ENCODE measurements around the gene KCTD15. TPM values are rescaled to one million over a fixed set of nuclear protein-coding genes. Genes with fewer than 3 reads are reported as not detected.

KCTD15 gene
- total and polyA plus RNA-seq, 7 donors = 2.1 to 9.1 (median 5.7) TPM

DNA sequence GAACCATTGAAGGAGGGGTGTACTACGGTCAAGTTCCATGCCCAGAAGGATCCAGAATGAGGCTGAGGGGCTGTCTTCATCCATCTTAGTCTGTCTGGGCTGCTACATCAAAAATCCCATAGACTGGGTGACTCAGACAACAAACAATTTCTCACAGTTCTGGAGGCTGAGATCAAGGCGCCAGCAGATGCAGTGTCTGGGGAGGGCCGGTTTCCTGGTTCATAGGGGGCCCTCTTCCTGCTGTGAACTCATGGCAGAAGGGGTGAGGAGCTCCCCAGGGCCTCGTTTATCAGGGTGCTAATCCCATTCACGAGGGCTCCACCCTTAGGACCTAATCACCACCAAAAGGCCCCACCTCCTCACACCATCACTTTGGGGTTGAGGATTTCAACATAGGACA lies 14.7 kb upstream of the KCTD15 start:
- TF ChIP-seq CTCF (IDR thresholded peaks at IDR 0.05) = no peak
- H3K9me3 ChIP-seq = no peaks in the 10 kb centered on the region
- intact Hi-C loops (cut with DNase I) = loop anchor here in 1 of 2 donors (10.0 kb wide), 1 partner anchor 363 kb away; no protein-coding TSS in a partner anchor
- no peaks in the 10 kb centered on the region for H3K36me3 ChIP-seq (ENCODE audit: insufficient read depth in 1 of 2, low read depth in 1 of 2)
- WGBS, 3 donors = 54 to 65% (median 55%) methylated on average over 5 of the region's 5 CpGs
- peaks cover 0 to 47% (median 9%) of the 10 kb centered on the region in 3 donors for H3K27me3 ChIP-seq (ENCODE audit: insufficient read depth in 3 of 3, low read length in 2 of 3)
- no peaks in the 10 kb centered on the region for H3K4me1 ChIP-seq
- H3K27ac ChIP-seq = no peak overlapping the region
- no peak overlapping the region for H3K4me3 ChIP-seq
- ATAC-seq = no peak
- DNase-seq = no peak

GRCh38 chr19:33784432-33784831 lies 12.2 kb upstream of the KCTD15 start:
- H3K9me3 ChIP-seq = no peaks in the 10 kb centered on the region
- no peak for DNase-seq
- intact Hi-C loops (cut with DNase I) = loop anchor here in 1 of 2 donors (10.0 kb wide), 1 partner anchor 360 kb away; no protein-coding TSS in a partner anchor
- no peak for ATAC-seq
- H3K36me3 ChIP-seq (ENCODE audit: insufficient read depth in 1 of 2, low read depth in 1 of 2) = no peaks in the 10 kb centered on the region
- H3K27me3 ChIP-seq (ENCODE audit: insufficient read depth in 3 of 3, low read length in 2 of 3) = peaks cover 0 to 46% (median 5%) of the 10 kb centered on the region in 3 donors
- no peak overlapping the region for H3K4me3 ChIP-seq
- no peaks in the 10 kb centered on the region for H3K4me1 ChIP-seq
- TF ChIP-seq CTCF (IDR thresholded peaks at IDR 0.05) = no peak
- WGBS, 3 donors = 78 to 82% (median 79%) methylated on average over 5 of the region's 5 CpGs
- H3K27ac ChIP-seq = no peak overlapping the region

- Histone ChIP-seq H3K36me3 (ENCODE audit: insufficient read depth in 1 of 2, low read depth in 1 of 2) (no peaks in the 10 kb centered on the region), H3K4me3 (no peak overlapping the region), H3K27me3 (ENCODE audit: insufficient read depth in 3 of 3, low read length in 2 of 3) (peaks cover 0 to 40% (median 7%) of the 10 kb centered on the region in 3 donors), H3K27ac (no peak overlapping the region), H3K9me3 (no peaks in the 10 kb centered on the region), H3K4me1 (no peaks in the 10 kb centered on the region)
- DNase-seq (no peak), ATAC-seq (no peak)
- WGBS, 3 donors = 68 to 74% (median 73%) methylated on average over 6 of the region's 6 CpGs
- no peak for TF ChIP-seq CTCF (IDR thresholded peaks at IDR 0.05)
- intact Hi-C loops (cut with DNase I) = loop anchor here in 1 of 2 donors (10.0 kb wide), 1 partner anchor 359 kb away; no protein-coding TSS in a partner anchor
These were observed 10.9 kb upstream of the KCTD15 start for GRCh38 chr19:33785795-33786194.

DNA sequence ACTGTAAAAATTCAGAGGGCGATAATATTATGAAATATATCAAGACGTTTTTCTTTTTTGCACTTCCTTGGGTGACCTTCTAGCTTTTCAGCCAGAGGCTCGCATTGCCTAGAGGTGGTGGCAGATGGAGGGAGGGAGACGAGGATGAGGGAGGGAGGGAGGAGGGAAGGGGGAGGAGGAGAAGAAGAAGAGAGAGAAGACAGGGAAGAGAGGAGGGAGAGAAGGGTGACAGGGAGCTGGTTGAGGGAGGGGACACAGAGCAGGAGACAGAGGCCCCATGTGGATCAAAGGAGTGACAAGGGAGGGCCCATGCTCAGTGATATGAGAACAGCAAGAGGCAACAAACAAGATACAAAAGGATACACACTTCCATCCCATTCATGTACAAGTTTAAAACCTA lies 8.0 kb upstream of the KCTD15 start:
- no peak overlapping the region for H3K27ac ChIP-seq
- TF ChIP-seq CTCF (IDR thresholded peaks at IDR 0.05) = no peak
- H3K4me3 ChIP-seq = no peak overlapping the region
- ATAC-seq = no peak
- H3K36me3 ChIP-seq (ENCODE audit: insufficient read depth in 1 of 2, low read depth in 1 of 2) = no peaks in the 10 kb centered on the region
- 41 to 42% (median 41%) methylated on average over 4 of the region's 4 CpGs for WGBS, 3 donors
- no peaks in the 10 kb centered on the region for H3K9me3 ChIP-seq
- intact Hi-C loops (cut with DNase I) = loop anchor here in 1 of 2 donors (10.0 kb wide), 1 partner anchor 356 kb away; no protein-coding TSS in a partner anchor
- H3K27me3 ChIP-seq (ENCODE audit: insufficient read depth in 3 of 3, low read length in 2 of 3) = peaks cover 0 to 38% (median 5%) of the 10 kb centered on the region in 3 donors
- no peaks in the 10 kb centered on the region for H3K4me1 ChIP-seq
- DNase-seq = no peak

GRCh38 chr19:33789344-33789743 lies 7.3 kb upstream of the KCTD15 start:
- DNase-seq (no peak), ATAC-seq (no peak)
- H3K9me3 ChIP-seq = no peaks in the 10 kb centered on the region
- H3K4me3 ChIP-seq = no peak overlapping the region
- no peaks in the 10 kb centered on the region for H3K36me3 ChIP-seq (ENCODE audit: insufficient read depth in 1 of 2, low read depth in 1 of 2)
- WGBS, 3 donors = 84 to 89% (median 87%) methylated on average over 5 of the region's 5 CpGs
- intact Hi-C loops (cut with DNase I) = loop anchor here in 1 of 2 donors (10.0 kb wide), 1 partner anchor 355 kb away; no protein-coding TSS in a partner anchor
- peaks cover 0 to 45% (median 5%) of the 10 kb centered on the region in 3 donors for H3K27me3 ChIP-seq (ENCODE audit: insufficient read depth in 3 of 3, low read length in 2 of 3)
- TF ChIP-seq CTCF (IDR thresholded peaks at IDR 0.05) = no peak
- H3K27ac ChIP-seq = no peak overlapping the region
- peaks cover under 1% of the 10 kb centered on the region for H3K4me1 ChIP-seq
